ENCODE data around the gene TMPRSS9. TPM values are rescaled to one million over a fixed set of nuclear protein-coding genes. Genes with fewer than 3 reads are reported as not detected.

Gene TMPRSS9
- total and polyA plus RNA-seq, 8 donors, result 1.1 TPM; not detected in 7

DNA sequence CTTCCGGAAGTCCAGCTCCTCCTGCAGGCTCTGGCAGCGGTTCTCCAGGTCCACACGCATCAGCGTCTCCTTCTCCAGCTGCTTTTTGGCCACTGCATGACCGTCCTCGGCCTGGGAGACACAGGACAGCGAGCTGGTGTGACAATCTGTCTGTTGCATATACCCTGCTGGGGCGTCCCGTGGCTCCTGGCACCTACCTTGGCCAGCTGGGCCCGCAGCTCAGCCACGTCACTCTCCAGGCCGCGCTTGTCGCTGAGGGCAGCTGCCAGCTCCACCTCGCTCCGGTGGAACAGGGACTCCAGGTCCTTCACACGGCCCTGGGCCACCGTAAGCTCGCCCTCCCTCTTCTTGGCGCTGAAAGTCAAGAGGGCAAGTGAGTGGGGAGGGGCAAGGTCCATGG lies 78.1 kb downstream of the TMPRSS9 start:
- DNase-seq, result no peak
- Histone ChIP-seq H3K27ac (no peak overlapping the region), H3K36me3 (peaks cover 40 to 76% (median 67%) of the 10 kb centered on the region in 4 donors), H3K27me3 (no peaks in the 10 kb centered on the region), H3K4me3 (no peak overlapping the region), H3K9me3 (no peaks in the 10 kb centered on the region), H3K4me1 (no peaks in the 10 kb centered on the region)
- intact Hi-C loops (cut with DNase I; ENCODE audit: low total_unique reads), result no loop called here
- TF ChIP-seq, protein P1, sequence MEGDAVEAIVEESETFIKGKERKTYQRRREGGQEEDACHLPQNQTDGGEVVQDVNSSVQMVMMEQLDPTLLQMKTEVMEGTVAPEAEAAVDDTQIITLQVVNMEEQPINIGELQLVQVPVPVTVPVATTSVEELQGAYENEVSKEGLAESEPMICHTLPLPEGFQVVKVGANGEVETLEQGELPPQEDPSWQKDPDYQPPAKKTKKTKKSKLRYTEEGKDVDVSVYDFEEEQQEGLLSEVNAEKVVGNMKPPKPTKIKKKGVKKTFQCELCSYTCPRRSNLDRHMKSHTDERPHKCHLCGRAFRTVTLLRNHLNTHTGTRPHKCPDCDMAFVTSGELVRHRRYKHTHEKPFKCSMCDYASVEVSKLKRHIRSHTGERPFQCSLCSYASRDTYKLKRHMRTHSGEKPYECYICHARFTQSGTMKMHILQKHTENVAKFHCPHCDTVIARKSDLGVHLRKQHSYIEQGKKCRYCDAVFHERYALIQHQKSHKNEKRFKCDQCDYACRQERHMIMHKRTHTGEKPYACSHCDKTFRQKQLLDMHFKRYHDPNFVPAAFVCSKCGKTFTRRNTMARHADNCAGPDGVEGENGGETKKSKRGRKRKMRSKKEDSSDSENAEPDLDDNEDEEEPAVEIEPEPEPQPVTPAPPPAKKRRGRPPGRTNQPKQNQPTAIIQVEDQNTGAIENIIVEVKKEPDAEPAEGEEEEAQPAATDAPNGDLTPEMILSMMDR (IDR thresholded peaks at IDR 0.05), result no peak
- no peak for TF ChIP-seq EP300 (IDR thresholded peaks at IDR 0.05)
- TF ChIP-seq POLR2AphosphoS5 (IDR thresholded peaks at IDR 0.05), result no peak
- no peak for TF ChIP-seq POLR2A (IDR thresholded peaks at IDR 0.05)
- 91 to 95% (median 94%) methylated on average over 19 to 20 of the region's 20 CpGs for whole genome bisulfite sequencing, 5 donors

DNA sequence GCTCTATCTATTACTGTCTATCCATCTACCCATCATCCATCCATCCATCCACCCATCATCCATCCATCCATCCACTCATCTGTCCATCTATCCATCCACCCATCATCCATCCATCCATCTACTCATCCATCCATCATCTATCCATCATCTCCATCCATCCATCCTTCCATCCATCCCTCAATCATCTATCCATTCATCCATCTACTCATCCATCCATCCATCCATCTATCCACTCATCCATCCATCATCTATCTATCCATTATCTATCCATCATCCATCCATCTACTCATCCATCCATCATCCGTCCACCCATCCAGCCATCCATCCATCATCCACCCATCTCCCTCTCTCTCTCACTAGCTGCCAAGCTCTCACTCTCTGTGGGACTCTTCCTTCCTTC lies 80.5 kb downstream of the TMPRSS9 start:
- intact Hi-C loops (cut with DNase I; ENCODE audit: low total_unique reads), result loop anchor here (10.0 kb wide), 1 partner anchor 156 kb away; the partner anchor contains the start of gene PEAK3
- Histone ChIP-seq H3K4me1 (no peaks in the 10 kb centered on the region), H3K36me3 (peaks cover 25 to 73% (median 64%) of the 10 kb centered on the region in 4 donors), H3K9me3 (no peaks in the 10 kb centered on the region), H3K4me3 (no peak overlapping the region), H3K27me3 (no peaks in the 10 kb centered on the region), H3K27ac (no peak overlapping the region)
- no peak for DNase-seq
- TF ChIP-seq EP300 (IDR thresholded peaks at IDR 0.05), result no peak
- no peak for TF ChIP-seq POLR2AphosphoS5 (IDR thresholded peaks at IDR 0.05)
- TF ChIP-seq POLR2A (IDR thresholded peaks at IDR 0.05), result peak in 1 of 4 donors; percentile 30
- TF ChIP-seq, protein P1 (IDR thresholded peaks at IDR 0.05), result no peak
- 97 to 100% (median 100%) methylated on average over 1 of the region's 1 CpG for WGBS, 5 donors

DNA sequence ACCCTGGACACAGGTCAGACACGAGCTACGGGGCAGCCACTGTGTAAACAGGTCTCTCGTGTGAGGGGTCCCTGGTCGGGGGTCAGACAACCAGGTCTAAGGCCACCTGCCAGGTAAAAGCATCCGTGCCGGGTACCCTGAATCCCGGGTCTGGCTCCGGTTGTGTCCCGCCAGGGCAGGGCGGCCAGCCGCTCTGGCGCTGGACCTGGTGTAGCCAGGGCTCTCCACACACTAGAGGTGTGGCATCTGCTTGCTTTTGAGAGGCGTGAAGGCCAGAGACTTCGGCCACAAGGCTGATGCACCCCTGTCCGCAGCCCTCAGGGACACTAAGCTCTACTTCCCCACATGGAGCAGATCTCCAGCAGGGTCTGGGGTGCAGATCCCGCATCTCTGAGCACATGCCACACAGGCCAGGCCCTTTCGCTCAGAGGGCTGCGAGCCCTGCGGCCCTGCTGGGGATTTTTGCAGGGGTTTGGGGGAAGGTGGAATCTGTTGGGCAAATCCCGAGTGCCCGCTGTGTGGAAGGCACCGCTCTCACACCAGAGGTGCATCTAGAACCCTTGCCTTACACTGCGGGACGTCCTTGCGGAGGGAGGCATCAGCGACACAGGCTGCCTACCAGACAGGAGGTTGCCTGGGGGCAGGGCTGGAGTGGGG lies 81.2 kb downstream of the TMPRSS9 start:
- TF ChIP-seq POLR2AphosphoS5 (IDR thresholded peaks at IDR 0.05) (no peak), POLR2A (IDR thresholded peaks at IDR 0.05) (no peak), EP300 (IDR thresholded peaks at IDR 0.05) (no peak)
- TF ChIP-seq, protein P1 (IDR thresholded peaks at IDR 0.05), result no peak
- H3K4me3 ChIP-seq, result no peak overlapping the region
- no peaks in the 10 kb centered on the region for H3K27me3 ChIP-seq
- H3K27ac ChIP-seq, result no peak overlapping the region
- intact Hi-C loops (cut with DNase I; ENCODE audit: low total_unique reads), result loop anchor here (10.0 kb wide), 1 partner anchor 156 kb away; the partner anchor contains the start of gene PEAK3
- WGBS, 5 donors, result 95 to 97% (median 97%) methylated on average over 19 to 26 of the region's 26 CpGs
- no peak for DNase-seq
- no peaks in the 10 kb centered on the region for H3K4me1 ChIP-seq
- peaks cover 25 to 70% (median 63%) of the 10 kb centered on the region in 4 donors for H3K36me3 ChIP-seq
- no peaks in the 10 kb centered on the region for H3K9me3 ChIP-seq

DNA sequence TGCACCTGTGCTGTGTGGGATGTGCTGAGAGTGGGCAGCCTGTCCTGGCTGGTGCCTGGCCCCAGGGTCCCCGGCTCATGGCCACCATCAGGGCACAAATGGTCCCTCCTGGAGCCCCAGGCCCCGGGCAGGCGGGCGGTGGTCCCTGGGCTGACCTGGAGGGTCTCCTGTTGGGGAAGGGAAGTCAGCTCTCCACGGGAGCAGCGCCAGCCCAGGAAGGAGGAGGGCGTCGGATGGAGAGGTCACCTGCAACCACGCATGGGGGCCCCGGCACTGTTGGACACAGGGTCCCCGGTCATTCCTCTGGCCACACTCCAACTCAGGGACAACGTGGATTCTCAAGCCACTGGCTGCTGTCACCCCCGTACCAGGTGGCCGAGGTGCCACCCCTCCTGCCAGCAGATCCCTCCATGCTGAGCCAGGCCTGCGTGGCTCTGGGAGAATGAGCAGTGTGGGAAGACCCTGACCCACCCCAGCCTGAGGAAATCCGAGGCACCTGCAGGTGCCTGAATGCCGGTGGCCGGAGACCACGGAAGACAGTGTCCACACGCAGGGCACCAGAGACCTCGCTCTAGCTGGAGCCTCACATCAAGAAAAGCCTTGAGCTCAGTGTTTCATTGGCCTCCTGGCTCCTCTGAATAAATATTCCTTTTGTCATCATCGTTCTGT lies 83.2 kb downstream of the TMPRSS9 start:
- Histone ChIP-seq H3K27ac (no peak overlapping the region), H3K27me3 (no peaks in the 10 kb centered on the region), H3K36me3 (peaks cover 12 to 52% (median 44%) of the 10 kb centered on the region in 4 donors), H3K9me3 (no peaks in the 10 kb centered on the region), H3K4me1 (no peaks in the 10 kb centered on the region), H3K4me3 (no peak overlapping the region)
- no peak for DNase-seq
- WGBS, 5 donors, result 91 to 97% (median 92%) methylated on average over 9 to 22 of the region's 22 CpGs
- TF ChIP-seq, protein P1 (IDR thresholded peaks at IDR 0.05), result no peak
- TF ChIP-seq EP300 (IDR thresholded peaks at IDR 0.05) (no peak), POLR2A (IDR thresholded peaks at IDR 0.05) (no peak), POLR2AphosphoS5 (IDR thresholded peaks at IDR 0.05) (no peak)
- intact Hi-C loops (cut with DNase I; ENCODE audit: low total_unique reads), result loop anchor here (10.0 kb wide), 1 partner anchor 158 kb away; the partner anchor contains the start of gene PEAK3
